Stimulated activated CD8-positive, alpha-beta memory T cell treated with anti-CD3 and anti-CD28 coated beads, Interleukin-15, amount 100 ng/mL, for 24 hours (primary cell): ENCODE data around the gene CALM1.

Experiments
- DNase-seq: peaks from one replicate; pipeline ENCODE4 v3.0.0-alpha.2; 2020; ENCODE audit warnings: low read depth

CALM1 gene

GRCh38 chr14:90396341-90397339 lies at the start of gene CALM1:
Gene CALM1, plus strand, starts transcription at chr14:90397029. Its CDS starts 202 bp downstream, at chr14:90397231.
- DNase-seq, result peak; percentile 96

- DNase-seq, result no peak
Measured at GRCh38 chr14:90348270-90348669, 48.6 kb upstream of the CALM1 start.

- no peak for DNase-seq
Measured at GRCh38 chr14:90349739-90350138, 47.1 kb upstream of the CALM1 start.

- DNase-seq, result no peak
Measured at GRCh38 chr14:90354551-90355298, 42.1 kb upstream of the CALM1 start.

- DNase-seq, result no peak
Measured at GRCh38 chr14:90355540-90356518, 41.0 kb upstream of the CALM1 start.

- DNase-seq, result no peak
Measured at GRCh38 chr14:90356925-90357324, 39.9 kb upstream of the CALM1 start.

- DNase-seq, result no peak
Measured at GRCh38 chr14:90358359-90358758, 38.5 kb upstream of the CALM1 start.

- DNase-seq, result no peak
Measured at GRCh38 chr14:90361865-90362557, 34.8 kb upstream of the CALM1 start.

GRCh38 chr14:90362558-90362896 lies 34.3 kb upstream of the CALM1 start:
- no peak for DNase-seq

GRCh38 chr14:90368946-90369721 lies 27.7 kb upstream of the CALM1 start:
- DNase-seq, result no peak

GRCh38 chr14:90373887-90374286 lies 22.9 kb upstream of the CALM1 start:
- DNase-seq, result no peak

GRCh38 chr14:90374813-90375212 lies 22.0 kb upstream of the CALM1 start:
- no peak for DNase-seq

GRCh38 chr14:90375934-90376333 lies 20.9 kb upstream of the CALM1 start:
- DNase-seq, result no peak

GRCh38 chr14:90378249-90378648 lies 18.6 kb upstream of the CALM1 start:
- no peak for DNase-seq

GRCh38 chr14:90379106-90379505 lies 17.7 kb upstream of the CALM1 start:
- no peak for DNase-seq

GRCh38 chr14:90381011-90381786 lies 15.6 kb upstream of the CALM1 start:
- no peak for DNase-seq

GRCh38 chr14:90381999-90382451 lies 14.8 kb upstream of the CALM1 start:
- DNase-seq, result no peak

GRCh38 chr14:90382491-90383125 lies 14.2 kb upstream of the CALM1 start:
- DNase-seq, result peak; percentile 38

GRCh38 chr14:90383126-90383730 lies 13.6 kb upstream of the CALM1 start:
- peak; percentile 93 for DNase-seq
